NCI-H345 treated with DMSO at 0.1 percent for 48 hours (cell line): ENCODE data around the gene RNU6-9.
"Not testable (repeated sequence)": the region's sequence is repeated elsewhere in the genome, so short reads cannot be mapped to it uniquely, and the experiment has no call there.

Source experiments
- DNase-seq: peaks from one replicate; lab custom pipeline; 2025; ENCODE audit not compliant: unreplicated experiment; lab: John Stamatoyannopoulos, UW

RNU6-9 gene

DNA sequence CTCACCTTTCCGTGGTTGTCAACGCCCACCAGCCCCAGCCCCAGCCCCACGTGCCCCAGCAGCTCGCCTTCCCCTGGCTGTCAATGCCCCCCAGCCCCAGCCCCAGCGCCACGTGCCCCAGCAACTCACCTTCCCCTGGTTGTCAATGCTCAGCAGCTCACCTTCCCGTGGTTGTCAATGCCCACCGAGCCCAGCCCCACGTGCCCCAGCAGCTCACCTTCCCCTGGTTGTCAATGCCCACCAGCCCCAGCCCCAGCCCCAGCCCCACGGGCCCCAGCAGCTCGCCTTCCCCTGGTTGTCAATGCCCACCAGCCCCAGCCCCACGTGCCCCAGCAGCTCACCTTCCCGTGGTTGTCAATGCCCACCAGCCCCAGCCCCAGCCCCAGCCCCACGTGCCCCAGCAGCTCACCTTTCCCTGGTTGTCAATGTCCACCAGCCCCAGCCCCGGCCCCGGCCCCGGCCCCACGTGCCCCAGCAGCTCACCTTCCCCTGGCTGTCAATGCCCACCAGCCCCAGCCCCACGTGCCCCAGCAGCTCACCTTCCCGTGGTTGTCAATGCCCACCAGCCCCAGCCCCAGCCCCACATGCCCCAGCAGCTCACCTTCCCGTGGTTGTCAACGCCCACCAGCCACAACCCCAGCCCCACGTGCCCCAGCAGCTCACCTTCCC is 15.2 kb upstream of the RNU6-9 start:
- DNase-seq: not testable (repeated sequence)

DNA sequence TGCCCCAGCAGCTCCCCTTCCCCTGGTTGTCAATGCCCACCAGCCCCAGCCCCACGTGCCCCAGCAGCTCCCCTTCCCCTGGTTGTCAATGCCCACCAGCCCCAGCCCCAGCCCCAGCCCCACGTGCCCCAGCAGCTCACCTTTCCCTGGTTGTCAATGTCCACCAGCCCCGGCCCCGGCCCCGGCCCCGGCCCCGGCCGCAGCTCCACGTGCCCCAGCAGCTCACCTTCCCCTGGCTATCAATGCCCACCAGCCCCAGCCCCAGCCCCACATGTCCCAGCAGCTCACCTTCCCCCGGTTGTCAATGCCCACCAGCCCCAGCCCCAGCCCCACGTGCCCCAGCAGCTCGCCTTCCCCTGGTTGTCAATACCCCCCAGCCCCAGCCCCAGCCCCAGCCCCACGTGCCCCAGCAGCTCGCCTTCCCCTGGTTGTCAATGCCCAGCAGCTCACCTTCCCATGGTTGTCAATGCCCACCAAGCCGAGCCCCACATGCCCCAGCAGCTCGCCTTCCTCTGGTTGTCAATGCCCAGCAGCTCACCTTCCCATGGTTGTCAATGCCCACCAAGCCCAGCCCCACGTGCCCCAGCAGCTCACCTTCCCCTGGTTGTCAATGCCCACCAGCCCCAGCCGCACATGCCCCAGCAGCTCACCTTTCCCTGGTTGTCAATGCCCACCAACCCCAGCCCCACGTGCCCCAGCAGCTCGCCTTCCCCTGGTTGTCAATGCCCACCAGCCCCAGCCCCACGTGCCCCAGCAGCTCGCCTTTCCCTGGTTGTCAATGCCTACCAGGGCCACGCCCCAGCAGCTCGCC is 14.3 kb upstream of the RNU6-9 start:
- not testable (repeated sequence) for DNase-seq

DNA sequence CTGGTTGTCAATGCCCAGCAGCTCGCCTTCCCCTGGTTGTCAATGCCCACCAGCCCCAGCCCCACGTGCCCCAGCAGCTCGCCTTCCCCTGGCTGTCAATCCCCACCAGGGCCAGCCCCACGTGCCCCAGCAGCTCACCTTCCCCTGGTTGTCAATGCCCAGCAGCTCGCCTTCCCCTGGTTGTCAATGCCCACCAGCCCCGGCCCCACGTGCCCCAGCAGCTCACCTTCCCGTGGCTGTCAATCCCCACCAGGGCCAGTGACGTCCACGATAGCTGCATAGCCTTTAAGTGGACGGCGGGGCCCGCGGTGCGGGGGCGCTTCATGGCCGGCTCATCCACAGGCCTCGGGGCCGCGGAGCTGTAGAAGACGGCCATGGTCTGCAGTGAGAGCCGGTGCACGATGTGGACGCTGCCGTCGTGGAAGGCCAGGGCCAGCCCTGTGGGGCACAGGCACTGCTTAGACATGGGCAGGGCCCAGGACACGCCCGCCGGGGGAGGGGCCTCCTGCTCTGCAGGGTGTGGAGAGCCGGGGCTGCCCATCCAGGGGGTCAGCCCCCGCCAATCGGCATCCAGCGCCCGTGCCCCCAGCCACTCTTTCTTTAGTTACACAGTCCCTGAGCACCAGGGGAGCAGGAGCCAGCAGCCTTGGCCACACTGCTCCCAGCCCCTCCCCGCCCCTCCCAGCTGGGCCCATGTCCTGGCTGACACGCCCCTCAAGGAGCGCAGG is 13.4 kb upstream of the RNU6-9 start:
- DNase-seq: no peak

DNA sequence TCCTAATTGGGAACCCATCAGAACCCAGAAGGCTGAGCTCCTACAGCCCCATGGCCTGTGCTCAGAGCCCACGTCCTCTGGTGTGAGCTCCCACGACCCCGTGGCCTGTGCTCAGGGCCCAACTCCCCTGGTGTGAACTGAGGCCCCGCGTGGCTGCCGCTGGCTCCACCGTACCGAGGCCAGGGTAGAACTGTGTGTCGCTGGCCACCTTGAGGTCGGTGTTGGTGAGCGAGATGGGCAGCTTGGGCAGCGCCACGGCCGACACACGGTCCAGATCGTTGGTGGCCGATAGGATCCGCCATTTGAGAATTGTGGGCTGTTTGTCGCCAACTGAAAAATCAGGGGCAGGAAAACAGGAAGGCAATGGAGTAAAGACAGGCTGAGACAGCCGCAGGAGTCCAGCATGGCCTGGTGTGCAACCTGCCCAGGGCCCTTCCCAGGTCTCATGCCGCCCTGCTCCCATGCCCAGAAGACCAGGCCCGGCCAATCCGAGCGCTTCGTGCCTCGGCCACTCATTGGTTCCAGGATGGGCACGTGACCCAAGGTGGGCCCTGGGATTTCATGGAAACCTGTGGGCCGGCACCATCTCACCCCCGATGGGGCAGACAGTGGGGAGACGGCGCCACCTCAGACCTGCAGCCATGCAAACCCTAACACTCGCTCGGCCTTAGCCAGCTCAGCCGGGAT is 11.8 kb upstream of the RNU6-9 start:
- no peak for DNase-seq

DNA sequence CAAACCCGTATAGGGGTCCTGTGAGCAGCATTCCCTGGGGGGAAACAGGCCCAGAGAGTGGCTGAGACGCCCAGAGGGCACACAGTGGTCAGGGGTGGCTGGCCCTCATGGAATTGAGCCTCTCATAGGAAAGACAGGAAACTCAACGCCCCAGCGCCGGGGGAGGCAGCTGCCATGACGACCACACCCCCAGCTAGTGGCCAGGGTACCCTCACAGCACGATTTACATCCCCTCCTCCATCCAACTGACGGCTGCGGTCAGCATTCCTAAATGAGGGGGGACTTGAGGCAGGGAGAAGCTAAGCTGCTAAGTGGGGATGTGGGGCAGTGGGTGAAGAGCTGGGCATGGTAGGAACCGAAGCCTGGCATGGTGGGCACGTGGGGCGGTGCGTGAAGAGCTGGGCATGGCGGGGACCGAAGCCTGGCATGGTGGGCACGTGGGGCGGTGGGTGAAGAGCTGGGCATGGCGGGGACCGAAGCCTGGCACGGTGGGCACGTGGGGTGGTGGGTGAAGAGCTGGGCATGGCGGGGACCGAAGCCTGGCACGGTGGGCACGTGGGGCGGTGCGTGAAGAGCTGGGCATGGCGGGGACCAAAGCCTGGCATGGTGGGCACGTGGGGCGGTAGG is 10.3 kb upstream of the RNU6-9 start:
- DNase-seq: no peak

DNA sequence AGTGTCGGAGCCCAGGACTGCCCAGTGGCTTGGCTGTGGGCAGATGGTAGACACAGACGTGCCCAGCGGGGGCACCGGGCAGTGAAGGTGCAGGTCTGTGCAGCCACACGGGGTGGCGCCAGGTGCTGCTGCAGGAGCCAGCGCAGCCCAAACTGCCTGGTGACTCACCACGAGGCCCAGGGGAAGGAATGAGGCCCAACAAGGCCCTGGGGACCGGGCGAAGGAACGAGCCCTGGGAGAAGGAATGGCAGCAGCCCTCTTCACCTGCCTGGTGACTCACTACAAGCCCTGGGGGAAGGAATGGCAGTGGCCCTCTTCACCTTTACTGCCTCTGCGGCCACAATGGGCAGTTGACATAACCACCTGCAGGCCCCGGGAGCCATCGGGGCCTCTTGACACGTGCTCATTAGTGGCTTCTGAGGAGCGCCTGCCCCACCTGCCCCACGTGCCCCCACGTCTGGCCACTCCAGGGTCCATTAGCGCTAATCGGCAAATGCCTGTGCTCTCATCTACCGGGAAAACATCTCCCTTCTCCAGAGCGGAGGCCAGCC is 9.5 kb upstream of the RNU6-9 start:
- DNase-seq: no peak

DNA sequence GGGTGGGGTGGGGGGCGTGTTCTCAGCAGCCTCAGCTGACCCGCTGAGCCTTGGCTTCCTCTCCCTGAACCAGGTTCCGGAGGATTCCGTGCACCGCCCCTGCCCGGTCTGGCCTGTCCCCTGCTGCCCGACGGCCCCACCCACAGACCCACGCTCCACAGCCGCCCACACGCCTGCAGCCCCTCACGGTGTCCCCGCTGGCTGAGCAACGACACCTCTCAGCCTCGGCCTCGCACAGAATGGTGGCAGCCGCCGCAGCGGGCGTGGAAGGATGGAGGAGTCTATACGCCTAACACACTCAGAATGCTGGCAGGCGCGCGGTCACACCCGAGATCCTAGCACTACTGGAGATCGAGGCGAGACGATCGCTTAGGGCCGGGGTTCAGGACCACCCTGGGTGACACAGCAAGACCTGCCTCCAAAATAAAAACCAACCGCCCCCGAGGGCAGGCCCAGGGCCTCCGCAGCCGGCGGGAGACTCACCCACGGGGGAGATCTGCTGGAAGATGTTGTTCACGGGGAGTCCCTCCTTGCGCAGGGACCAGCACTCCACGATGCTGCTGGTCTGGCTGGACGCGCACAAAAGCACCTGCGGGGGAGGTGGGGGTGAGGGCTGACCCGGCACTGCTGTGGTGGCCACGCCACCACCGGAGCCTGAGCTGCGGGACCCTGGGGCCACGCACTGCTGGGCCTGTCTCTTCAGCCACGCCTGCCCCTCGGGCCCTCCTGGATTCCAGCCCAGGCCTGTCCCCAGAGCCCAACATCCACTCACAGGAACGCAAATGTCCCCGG is 8.7 kb upstream of the RNU6-9 start:
- DNase-seq: no peak

DNA sequence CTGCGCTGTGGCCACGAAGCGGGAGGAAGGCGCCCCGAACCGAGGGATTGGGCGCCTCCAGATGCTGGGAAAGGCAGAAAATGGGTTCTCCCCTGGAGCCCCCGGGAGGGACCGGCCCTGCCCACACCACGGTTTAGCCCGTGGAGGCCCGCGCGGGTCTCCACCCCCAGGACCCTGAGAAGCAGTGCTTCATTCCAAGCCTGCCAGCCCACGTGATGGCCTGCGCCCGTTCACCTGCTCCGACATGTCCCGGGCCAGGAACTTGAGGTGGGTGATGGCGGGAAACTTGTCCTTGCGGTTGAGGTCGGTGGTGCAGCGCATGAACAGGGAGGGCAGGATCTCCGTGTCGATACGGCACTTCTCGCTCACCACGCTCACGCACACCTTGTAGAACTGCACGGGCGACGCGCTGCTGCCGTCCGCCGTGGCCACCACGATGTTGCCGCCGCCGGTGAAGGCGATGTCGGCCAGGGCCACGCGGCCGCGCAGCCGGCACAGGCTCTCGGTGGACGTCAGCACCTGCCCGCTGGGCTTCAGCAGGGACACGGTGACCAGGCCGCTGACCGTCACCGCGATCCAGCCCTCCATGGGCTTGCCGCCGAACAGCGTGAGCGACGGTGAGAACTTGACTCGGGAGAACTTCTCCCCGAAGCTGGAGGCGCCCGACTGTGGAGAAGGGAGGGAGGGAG is 7.6 kb upstream of the RNU6-9 start:
- no peak for DNase-seq

DNA sequence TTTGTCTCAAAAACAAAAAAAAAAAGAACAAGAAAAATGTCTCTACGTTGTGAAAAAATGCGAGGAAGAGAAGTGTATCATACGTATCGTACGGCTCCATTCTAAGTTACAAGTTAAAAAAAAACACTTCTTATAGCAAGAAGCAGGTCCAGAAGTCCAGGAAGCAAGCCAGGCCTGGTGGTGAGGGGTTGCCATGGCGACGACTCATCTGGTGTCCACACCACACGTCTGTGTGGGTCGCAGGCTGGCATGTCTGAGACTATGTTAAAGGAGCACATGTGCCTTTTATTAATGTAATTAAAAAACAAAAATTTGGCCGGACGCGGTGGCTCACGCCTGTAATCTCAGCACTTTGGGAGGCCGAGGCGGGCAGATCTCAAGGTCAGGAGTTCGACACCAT is 6.2 kb upstream of the RNU6-9 start:
- DNase-seq: no peak

DNA sequence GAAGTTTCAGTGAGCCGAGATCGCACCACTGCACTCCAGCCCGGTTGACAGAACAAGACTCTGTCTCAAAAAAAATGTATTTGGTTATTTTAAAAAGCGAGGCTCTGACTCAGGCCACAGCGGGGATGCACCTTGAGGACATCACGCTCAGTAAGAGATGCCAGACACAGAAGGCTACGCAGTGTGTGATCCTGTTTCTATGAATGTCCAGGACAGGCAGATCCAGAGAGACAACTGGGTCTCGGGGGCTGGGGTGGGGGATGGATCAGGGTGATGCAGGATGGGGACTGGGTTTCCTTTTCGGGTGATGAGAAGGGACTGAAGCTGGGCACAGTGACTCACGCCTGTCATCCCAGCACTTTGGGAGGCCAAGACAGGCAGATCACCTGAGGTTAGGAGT is 5.7 kb upstream of the RNU6-9 start:
- no peak for DNase-seq

DNA sequence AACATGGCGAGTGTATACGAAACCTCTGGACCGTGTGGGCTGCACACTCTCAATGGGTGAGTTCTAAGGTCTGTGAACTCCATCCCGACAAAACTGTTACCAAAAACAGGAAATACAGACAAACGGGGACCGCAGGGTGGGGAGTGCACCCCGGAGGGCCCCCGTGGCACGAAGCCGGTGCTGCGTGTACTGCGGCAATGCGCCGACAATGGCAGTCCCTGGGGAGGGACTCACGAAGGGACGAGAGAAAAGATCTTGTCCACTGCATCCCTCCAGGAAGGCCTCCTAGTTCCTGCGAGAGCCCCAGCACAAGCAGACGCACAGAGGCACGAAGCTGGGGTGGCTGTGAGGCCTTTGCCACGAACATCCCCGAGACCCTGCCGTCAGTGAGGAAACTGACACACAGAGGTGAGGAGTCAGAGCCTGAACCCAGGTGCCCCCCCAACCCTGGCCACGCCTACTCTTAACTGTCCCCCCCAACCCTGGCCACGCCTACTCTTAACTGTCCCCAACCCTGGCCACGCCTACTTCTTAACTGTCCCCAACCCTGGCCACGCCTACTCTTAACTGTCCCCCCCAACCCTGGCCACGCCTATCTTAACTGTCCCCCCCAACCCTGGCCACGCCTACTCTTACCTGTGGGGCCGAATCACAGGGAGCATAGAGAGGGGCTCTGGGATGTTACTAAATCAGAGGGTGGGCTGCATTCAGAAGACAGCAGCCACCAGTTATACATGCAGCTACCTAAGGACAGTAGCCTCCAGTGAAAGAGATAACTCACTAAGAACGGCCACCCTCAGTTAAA is 4.5 kb upstream of the RNU6-9 start:
- DNase-seq: no peak

DNA sequence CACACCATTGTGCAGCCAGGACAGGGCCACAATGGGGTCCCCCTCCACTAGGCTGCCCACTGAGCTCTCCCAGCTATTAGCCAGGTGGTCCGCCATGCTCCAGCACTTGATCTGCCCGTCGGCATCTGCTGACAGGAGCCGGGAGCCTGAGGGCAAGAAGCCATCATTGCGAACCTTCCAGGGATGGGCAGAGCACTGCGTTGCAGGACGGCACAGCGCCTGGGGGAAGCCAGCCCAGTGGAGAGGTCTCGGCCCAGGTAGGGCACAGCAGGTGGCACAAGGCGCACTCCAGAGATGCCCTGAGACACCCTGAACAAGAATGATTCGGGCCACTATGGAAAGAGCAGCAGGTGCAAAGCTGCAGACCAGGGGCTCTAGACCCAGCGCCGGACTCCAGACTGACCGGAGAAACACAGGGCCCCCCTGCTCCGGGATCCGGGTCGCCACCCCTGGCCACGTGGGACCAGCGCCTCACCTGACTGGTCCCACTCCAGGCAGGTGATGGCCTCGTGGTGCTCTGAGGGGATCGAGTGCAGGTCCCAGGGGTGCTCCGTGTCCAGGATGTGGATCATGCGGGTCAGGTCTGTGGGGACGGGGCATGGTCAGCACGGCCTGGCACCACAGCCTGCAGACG is 3.5 kb upstream of the RNU6-9 start:
- no peak for DNase-seq

DNA sequence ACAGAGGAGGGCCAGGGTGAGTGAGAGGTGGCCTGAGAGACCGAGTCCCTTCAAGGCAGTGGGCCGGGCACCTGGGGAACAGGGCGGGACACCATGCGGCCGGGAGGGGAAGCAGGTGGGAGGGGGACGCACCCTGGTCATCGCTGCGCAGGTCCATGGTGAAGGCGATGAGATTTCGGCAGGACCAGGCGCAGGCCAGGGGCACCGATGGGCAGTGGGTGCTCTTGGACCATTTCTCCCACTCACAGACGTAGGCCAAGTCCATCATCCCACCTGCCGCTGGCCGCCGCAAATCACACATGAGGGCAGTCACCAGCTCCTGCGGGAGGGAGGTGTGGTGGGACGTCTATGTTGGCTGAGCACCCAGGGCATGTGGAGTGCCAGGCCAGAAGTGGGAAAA is 2.5 kb upstream of the RNU6-9 start:
- DNase-seq: no peak

DNA sequence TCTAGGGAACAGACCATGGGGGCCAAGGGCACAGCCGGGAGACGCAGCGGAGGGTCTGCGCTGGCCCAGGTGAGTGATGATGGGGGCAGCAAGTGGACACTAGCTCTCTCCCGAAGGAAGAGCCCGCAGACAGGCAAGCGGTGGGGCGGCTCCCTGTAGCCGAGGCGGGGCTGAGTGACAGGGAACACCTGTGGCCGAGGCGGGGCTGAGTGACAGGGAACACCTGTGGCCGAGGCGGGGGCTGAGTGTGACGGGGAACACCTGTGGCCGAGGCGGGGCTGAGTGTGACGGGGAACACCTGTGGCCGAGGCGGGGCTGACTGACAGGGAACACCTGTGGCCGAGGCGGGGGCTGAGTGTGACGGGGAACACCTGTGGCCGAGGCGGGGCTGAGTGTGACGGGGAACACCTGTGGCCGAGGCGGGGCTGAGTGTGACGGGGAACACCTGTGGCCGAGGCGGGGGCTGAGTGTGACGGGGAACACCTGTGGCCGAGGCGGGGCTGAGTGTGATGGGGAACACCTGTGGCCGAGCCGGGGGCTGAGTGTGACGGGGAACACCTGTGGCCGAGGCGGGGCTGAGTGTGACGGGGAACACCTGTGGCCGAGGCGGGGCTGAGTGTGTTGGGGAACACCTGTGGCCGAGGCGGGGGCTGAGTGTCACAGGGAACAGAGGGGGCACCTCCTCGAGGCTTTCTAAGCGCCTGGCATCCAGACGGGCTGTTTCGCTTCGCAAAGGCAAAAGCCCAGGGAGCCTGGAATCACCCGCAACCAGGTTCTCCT is 1.7 kb upstream of the RNU6-9 start:
- DNase-seq: not testable (repeated sequence)

DNA sequence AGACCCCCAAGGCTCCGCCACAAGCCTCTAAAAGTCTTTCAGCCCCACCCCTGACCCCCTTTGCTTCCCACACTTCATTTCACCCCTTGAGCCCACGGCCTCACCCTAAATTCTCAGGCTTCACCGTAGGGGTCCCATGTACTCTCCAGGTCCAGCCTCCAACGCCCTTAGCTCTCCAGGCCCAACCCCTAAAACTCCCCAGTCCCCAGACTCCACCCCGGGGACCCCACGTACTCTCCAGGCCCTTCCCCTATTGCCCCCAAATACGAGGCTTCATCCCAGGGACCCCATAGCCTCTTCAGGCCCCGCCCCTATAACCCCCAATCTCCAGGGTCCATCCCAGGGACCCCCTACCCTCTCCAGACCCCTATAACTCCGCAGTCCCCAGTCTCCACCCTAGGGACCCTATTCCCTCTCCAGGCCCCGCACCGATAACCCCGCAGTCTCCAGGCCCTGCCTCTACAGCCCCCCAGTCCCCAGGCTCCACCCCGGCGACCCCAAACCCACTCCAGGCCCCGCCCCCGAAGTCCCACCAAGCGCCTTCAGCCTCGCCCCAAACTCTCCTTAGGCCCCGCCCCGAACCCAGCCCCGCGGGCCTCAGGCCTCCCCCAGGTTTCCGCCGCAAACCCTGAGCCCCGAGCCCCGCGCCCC is 916 bp upstream of the RNU6-9 start:
- no peak for DNase-seq

DNA sequence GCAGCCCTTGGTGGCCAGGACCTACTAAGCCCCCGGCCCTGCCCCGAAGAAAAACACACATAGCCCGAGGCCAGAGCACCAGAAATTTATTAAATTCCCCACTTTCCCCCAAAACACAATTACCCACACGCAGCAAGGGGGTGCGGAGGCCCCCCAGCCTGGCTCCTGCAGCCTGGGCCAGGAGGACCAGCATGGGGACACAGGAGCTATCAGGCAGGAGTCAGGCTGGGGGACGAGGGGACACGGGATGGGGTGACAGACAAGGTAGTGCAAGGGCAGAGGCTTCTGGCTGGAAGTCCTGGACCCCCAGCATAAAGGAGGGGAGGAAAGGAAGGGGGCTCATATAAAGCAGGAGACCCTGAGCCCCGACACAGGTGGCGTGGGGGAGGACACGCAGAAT is 3.1 kb downstream of the RNU6-9 start:
- DNase-seq: no peak

DNA sequence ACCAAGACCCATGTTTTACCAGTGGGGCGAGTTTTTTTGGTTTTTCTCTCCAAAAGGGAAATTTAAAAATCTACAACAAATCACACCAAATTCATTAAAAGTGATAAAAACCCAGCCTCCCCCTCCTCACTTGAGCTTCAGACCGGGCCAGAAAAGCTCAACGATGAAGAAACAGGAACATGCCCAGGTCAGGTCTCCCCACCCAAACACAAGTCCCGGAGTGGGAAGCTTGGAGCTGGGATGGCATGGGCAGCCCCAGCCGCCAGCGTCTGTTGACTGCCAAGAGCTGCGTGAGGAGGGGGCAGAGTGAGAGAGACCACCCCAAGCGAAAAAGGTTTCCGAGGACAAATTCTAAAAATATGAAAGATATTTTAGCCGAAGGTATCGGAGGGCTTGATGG is 3.7 kb downstream of the RNU6-9 start:
- no peak for DNase-seq
